ENCODE results near the gene AMBRA1.

DNA sequence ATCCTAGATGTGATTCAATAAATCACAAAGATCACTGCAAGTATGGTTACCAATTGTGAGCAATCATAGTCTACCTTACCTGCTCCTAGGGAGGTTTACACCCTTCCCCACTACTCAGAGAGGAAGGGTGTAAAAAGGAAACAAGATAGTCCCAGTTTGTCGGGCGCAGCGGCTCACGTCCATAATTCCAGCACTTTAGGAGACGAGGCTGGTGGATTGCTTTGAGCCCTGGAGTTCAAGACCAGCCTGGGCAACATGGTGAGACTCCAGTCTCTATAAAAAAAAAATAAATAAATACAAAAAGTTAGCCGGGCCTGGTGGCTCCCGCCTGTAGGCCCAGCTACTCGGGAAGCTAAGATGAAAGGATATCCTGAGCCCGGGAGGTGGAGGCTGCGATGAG is 962 bp upstream of the AMBRA1 start:
- TF ChIP-seq CTCF (conservative IDR thresholded peaks at IDR 0.05; ENCODE audit: low read depth, low read length) (no peak), EZH2phosphoT487 (IDR thresholded peaks at IDR 0.05; ENCODE audit: borderline replicate concordance, low read length) (no peak)
